ENCODE measurements around the gene TSHZ2.
"Not testable (repeated sequence)": the region's sequence is repeated elsewhere in the genome, so short reads cannot be mapped to it uniquely, and the experiment has no call there.

TSHZ2 gene

DNA sequence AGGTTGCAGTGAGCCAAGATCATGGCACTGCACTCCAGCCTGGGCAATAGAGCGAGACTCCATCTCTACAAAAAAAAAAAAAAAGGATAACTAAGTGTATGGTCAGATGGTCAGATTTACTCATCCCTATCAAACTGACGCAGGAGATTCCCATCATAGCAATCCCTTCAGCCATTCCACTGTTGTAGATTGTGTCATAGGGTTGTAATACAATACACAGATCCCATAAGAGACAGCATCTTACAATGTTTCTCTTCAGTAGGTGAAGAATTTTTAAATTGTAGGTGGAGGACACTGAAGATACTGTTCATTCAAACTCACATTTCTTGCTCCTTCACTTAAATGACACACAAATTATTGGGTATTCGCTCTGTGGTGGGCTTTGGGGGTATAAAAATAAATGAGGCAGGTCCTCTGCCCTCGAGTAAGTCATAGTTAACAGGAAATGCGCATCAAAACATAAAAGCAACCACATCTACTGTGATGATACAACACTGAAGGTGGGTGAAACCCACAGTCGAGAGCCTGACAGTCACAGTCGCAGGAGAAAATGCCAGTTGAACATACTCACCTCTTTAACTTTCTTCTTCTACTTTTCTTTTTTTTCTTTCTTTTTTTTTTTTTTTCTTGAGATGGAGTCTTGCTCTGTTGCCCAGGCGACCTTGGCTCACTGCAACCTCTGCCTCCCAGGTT lies 416.0 kb downstream of the TSHZ2 start:
- DNase-seq (ENCODE audit: low read depth): no peak

DNA sequence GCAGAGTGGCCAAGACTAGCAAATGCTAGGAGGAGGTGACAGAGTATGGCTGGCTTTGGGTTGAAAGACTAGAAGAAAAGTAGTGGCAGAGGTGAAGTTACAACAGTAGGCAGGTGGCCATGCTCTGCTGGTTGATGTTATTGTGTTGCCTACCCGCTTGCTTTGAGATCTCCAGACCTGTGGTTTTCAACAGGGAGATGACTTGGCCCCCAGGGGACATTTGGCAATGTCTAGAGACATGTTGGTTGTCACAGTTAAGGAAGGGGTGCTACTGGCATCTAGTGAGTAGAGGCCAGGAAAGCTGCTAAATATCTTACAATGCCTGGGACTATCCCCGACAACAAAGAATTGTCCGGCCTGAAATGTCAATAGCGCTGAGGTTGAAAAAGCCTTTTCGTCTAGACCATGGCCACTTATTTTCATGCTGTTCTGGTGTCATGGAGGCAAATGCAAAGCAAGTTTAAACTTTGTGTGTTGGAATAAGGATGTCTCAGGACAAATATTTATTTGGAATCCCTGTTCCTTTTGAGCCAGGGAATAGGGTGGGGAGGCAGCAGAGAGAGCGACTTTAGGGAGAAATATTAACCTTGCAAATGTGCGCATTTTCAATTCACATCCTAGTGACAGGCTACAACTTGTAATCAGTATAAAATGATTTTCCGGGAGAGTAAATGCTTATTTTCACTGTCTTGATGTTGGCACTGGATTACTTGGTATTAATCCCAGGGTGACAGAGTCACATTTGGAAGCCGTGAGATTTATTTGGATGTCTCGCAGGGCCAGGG lies 417.6 kb downstream of the TSHZ2 start:
- DNase-seq (ENCODE audit: low read depth): no peak

DNA sequence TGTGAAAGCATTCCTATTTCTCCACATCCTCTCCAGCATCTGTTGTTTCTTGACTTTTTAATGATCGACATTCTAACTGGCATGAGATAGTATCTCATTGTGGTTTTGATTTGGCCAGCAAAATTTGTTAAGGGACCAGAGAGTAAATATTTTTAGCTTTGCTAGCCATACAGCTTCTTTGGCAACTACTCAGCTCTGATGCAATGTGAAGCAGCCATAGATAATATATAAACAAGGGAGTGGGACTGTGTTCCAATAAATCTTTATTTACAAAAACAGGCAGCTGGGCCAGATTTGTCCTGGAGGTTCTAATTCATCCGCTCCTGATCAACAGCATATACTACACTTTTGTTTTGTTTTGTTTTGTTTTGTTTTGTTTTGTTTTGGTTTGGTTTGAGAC lies 418.6 kb downstream of the TSHZ2 start:
- DNase-seq (ENCODE audit: low read depth): no peak

DNA sequence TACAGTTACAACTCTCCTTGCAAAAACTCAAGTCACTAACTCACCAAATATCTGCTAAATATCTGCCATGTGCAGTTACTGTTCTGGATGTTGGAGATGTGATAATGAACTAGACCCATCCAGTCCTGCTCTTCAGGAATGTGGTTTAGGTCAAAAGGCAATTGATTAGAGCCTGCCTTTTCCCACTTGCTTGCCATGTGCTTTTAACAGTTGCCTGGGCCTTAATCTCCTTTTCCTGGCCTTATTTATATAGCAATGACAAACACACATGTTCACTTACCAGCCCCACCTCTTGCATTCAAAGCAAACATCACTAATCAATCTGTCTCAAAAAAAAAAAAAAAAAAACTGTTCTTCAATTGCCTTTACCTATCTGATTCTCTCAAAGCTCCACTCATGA lies 422.3 kb downstream of the TSHZ2 start:
- DNase-seq (ENCODE audit: low read depth): no peak

DNA sequence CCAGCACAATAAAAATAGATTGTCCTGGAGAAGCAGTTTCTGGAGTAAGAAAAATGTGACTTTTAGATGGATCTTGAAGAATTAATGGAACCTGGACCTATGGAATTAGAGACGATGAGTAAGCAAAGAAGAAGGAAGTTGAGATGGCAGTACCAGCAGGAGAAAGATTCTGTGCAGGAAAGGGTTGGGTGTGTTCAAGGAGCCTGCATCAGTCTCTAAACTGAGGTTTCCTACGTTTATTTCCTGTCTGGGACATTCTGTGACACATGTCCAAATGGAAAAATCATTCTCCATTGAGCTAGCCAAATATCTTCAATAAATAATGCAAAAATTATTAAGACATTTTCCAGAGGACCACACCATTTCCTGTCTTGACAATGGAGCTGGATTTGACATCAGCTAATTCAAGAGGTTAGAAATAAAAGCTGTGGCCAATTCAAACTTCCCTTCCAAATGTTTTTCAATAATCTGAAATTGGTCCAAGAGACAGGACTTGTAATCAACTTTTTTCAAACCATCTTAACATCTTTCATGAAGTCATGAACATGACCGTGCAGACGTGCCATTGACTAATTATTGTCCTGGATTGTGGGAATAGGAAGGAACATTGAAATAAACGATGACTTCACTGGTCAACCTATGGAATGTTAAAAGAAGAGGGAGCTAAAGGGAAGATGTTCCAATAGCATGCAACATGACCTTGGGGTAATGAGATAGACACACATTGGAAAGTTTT lies 423.2 kb downstream of the TSHZ2 start:
- DNase-seq (ENCODE audit: low read depth): no peak

DNA sequence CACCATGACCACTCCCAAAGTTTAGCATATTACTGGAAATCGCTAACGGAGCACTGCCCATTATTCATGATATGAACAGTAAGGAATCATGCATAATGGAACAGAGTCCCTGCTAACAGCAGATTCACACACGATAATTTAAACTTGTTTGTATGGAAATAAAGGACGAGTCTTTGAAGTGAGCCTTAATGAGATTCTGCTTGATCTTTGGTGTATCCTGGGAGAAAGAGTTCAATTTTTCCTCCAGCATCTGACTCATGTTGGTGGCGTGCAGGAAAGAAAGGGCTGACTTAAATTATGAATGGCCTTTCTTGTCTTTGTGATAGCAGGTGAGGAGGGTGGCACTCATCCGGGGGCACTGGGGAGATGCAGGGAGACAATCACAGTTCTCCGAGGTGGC lies 426.9 kb downstream of the TSHZ2 start:
- DNase-seq (ENCODE audit: low read depth): no peak

DNA sequence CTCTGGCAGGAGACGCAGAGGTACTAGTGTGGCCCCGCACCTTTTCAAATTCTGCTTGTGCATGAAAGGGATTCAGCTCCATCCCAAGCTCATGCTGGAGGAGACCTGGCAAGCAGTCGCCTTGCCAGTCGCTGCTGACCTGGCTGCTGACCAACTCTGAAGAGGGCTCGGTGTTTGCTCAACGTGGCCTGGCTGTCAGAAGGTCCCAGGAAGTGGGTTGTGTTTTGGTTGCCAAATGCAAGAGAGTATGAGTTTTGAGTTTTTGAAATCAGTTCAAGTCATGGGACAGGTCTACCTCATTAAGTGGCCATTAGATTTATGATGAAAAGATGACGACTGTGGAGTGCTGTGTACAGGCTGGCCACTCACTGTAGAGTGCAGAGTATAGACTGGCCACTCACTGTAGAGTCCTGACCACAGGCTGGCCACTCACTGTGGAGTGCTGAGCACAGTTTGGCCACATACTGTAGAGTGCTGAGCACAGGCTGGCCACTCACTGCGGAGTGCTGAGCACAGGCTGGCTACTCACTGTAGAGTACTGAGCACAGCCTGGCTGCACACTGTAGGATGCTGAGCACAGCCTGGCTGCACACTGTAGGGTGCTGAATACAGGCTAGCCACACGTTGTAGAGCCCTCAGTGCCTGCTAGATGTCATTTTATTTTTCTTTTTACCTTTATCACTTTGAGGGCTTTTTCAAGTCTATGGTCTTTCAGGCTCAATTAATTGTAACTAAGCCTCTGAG lies 427.6 kb downstream of the TSHZ2 start:
- no peak for DNase-seq (ENCODE audit: low read depth)

DNA sequence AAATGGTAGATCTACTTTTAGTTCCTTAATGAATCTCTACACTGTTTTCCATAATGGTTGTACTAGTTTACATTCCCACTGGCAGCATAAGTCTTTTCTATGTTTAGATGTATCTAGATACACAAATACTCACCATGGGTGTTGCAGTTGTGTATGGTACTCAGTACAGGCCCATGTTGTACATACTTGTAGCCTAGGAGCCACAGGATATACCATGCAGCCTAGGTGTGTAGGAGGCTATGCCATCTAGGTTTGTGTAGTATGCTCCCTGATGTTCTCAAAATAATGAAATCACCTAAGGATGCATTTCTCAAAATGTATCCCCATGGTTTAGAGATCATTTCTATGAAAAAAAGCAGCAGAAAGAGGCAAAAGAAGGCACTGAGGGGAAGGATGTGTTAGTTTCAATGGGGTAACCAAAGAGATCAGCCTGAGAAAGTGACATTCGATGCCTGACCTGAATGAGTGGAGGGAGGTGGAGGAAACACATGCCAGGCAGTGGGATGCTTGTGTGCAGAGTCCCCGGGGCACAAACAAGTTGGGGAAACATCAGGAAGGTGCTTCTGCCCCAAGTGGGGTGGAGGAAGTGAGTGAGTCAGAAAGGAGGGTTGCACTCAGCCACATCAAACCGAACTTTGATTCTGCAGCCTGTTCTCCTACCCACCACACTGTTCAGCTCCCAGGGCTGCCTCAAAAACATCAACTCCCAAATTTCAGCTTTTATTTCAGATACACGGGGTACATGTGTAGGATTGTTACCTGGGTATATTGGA lies 430.3 kb downstream of the TSHZ2 start:
- no peak for DNase-seq (ENCODE audit: low read depth)

DNA sequence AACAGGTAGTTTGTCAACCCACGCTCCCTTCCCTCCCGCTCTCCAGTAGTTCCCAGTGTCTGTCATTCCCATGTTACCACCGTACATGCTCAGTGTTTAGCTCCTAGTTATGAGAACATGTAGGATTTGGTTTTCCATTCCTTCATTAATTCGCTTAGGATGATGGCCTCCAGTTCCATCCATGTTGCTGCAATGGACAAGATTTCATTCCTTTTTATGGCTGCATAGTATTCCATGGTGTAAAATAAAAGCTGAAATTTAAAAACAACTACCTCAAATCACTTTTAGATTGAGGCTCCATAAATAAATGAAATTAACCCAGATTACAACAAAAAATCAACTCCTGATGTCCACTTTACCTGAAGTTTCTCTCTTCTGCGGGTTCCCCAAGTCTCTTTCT lies 430.9 kb downstream of the TSHZ2 start:
- DNase-seq (ENCODE audit: low read depth): no peak

DNA sequence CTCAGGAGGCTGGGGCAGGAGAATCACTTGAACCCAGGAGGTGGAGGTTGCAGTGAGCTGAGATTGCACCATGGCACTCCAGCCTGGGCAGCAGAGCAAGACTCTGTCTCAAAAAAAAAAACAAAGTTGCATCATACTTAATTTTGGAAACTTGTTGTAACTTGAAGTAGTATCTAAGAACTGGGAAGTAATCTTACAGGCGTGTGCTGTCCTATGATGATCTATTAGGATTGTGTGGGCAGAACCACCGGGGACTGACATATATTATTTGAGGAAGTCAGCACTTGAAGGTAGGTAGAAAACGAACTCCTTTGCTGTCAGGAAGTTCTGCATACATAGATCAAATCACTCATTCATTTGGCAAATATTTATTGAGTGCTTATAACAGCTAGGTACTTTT lies 433.0 kb downstream of the TSHZ2 start:
- DNase-seq (ENCODE audit: low read depth): no peak

DNA sequence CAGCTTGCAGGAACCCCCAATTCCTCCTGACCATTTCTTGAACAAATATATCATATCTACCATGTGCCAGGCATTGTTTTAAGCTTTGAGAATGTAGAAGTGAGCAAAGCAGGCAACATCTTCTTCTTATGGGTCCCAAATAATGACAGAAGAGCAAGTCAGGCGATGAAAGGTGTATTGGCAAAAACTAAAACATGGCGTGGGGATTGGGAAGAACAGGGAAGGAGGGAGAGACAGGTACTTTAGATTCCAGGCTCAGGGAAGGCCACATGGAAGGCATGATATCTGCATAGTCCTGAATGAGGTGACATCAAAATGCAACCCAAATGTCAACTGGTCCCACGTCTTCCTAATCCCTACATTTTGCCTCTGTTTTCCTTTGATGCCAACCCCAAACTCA lies 434.4 kb downstream of the TSHZ2 start:
- DNase-seq (ENCODE audit: low read depth): no peak

DNA sequence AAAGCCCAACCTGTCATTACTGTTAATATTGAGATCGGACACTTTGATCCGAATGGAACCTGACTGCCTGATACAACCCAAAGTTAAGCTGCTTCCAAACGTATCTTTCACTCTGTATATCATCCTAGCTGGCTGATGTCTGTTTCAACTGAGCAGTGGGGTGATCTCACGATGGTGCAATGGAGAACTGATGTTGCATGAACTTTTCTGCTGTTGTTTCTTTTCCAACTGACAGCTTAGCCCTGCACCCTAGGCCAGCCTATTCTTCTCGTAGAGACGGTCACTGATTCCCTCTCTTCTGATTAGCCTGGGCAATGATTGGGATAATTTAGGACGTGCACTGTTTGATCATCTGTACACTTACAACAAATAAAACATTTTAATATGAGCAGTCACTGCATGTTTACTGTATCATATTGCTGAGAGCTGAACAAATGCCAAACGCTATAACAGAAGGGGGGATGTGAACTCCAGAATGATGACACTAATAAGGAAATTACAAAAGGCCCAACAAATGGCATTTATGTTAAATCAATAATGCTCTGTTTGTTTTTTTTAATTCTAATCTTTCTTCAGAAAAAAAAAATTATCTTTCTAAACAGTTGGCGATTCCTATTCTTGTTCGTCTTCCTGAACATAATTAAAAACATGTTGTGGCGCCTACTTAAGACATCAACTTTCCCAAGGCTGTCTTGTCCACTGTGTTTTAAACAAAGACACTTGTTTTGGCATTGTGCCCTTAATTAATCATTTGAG lies 436.7 kb downstream of the TSHZ2 start:
- DNase-seq (ENCODE audit: low read depth): no peak

DNA sequence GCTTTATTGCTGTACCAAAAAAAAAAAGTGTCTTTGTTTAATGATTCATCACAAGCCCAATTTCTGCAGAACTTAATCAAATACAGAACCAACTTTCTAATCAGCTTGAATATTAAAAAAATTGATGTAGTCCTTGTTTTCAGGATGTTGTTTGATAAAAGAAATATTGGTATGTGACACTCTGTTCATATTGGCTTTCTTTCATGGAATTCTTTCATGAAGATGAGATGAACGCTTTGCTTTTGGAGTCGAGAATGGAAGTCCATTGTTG lies 437.2 kb downstream of the TSHZ2 start:
- no peak for DNase-seq (ENCODE audit: low read depth)

DNA sequence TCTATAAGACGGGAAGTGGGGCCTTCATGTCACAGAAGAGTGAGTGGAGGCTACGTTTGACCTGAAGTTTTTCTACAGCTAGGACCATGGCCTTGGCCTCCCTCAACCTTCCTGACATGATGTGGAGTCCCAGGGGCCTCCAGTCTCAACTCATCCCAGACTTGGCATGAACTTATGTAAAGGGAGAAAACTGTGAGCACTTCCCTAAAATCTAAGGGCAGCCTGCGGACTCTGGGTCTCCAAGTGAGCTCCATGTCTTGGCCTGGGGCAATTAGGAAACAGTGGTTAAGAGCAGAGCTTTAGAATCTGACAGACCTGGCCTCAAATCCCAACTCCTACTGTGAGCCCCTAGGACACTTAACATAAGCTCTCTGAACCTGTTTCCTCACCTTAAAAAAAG lies 439.0 kb downstream of the TSHZ2 start:
- no peak for DNase-seq (ENCODE audit: low read depth)

DNA sequence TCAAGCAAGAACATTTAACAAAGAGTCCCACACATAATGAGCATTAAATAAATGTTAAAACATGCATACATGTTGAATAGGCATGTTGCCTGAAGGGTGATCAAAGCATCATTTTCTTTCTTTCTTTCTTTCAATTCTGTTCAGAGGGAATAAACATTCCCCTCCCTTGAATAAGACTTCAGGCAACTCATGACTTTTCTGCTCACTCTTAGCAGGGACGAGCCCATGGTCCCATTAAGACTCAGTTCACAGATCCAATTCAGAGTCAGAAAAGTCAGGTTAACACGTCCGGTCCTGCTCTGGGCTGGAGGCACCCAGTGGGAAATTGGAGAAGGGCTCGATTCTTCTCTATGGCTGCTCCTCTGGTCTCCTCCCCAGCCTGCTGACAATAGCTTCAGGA lies 439.7 kb downstream of the TSHZ2 start:
- DNase-seq (ENCODE audit: low read depth): no peak

DNA sequence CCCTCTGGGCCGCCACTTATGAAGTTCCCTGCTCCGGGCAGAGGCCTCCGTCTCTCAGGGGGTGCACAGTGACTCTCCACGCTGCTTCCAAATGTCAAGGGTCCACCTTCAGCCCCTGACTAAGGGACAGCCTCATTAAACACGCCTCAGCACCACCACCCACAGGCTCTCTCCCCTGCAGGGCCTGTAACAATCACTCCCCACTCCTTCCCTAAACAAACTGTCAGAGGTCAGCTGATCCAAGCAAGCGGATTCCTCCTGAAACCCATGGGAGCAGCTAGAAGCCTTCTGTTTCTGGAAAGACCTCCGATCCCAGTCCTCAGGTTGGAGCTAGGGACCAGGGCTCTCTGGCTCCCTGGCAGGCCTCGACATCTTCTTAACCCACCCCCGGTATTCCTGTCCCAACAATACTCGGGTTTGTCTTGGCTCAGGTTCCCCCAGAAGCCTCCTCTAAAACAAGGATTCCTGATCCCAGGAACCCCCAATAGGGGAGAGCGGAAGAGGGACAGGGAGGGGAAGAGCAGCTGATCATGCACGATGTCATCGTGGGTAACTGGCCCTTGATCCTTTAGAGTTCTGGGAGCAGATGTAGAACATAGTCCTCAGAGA lies 440.5 kb downstream of the TSHZ2 start:
- no peak for DNase-seq (ENCODE audit: low read depth)

DNA sequence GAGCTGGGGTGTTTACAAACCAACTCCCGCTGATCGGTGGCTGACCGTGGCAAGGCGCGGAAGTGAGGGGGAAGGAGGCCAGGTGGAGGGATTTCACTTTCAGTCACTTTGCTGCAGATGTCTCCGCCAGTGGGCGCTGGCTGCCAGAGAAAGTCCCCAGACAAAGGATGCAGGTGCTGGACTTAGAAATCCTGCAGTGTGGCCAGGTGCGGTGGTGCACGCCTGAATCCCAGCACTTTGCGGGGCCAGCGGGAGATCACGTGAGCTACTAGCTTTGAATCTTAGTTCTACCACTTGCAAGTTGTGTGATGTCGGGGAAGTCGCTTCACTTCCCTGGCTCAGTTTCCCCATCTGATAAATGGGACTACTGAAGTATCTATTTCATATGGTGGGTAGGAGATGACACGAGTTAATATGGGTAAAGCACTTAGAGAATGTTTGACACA lies 441.1 kb downstream of the TSHZ2 start:
- DNase-seq (ENCODE audit: low read depth): peak; percentile 15

DNA sequence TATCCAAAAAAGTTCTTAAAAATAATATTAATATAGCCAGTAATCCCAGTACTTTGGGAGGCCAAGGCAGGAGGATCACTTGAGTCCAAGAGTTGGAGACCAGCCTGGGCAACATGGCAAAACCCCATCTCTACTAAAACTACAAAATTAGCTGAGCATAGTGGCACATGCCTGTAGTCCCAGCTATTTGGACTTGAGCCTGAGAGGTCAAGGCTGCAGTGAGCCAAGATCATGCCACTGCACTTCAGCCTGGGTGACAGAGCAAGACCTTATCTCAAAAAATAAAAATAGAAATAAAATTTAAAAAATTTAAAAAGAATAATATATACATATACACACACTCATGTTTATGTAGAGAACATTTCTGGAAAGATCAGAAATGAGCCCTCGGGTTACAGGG lies 441.7 kb downstream of the TSHZ2 start:
- DNase-seq (ENCODE audit: low read depth): not testable (repeated sequence)

DNA sequence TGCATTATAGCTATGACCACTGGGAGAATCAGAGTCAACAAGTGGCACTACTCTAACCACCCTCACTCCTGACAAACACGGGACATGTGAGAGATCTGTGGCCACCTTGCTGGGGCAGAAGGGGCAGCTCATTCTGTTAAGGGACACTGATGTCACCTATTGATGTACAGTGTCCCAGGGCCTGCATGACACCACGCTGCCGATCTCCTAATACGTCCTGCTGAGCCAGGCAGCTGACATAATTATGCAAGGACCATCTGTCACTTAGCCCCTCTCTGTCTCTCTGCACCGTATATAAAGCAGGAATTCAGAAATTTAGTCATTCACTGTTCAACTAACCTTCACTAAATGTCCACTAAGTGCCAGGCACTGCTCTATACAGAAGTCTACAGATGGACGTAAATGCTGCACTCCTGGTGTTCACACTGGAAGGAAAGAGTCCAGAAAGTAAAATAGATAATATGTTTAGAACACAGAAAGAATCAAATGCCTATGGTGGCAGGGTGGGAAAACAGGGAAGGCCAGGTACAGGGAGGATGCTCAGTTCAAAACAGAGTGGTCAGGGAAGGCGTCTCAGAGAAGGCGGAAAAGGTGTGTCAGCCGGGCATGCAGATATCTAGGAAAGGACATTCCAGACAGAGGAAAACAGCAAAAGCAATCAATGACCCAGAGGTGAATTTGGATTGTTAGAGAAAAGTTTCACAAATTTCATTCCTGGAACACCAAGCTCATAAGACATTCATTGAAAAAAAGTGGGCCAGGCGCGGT lies 447.7 kb downstream of the TSHZ2 start:
- DNase-seq (ENCODE audit: low read depth): no peak

DNA sequence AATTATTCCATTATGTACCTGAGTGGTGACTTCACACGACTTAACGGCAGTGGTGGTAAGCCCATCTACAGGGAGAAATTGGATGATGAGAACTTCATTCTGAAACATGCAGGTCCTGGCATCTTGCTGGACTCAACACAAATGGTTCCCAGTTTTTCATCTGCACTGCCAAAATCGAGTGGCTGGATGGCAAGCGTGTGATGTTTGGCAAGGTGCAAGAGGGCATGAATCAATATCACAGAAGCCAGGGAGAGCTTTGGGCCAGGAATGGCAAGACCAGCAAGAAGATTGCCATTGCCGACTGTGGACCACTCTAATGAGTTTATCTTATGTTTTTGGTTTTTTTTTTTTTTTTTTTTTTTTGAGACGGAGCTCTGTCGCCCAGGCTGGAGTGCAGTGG lies 449.2 kb downstream of the TSHZ2 start:
- no peak for DNase-seq (ENCODE audit: low read depth)
